GM12878 (cell line): Measurements from ENCODE around the gene MAP3K10.

Experiments used
- BACH1 ChIP-seq: fragments of 450-650 bp; IDR thresholded peaks from 2 replicates; pipeline ENCODE4 v1.6.1; 2017; ENCODE audit warnings: mild to moderate bottlenecking, borderline replicate concordance
- POLR2A ChIP-seq: IDR thresholded peaks from 2 replicates; pipeline ENCODE4 v1.6.1; 2011; ENCODE audit warnings: low read depth, mild to moderate bottlenecking, low read length
- SMC3 ChIP-seq: IDR thresholded peaks from 2 replicates; pipeline ENCODE4 v1.6.1; 2011; ENCODE audit warnings: low read length, improper control_type of control experiment, borderline replicate concordance
- SREBF2 ChIP-seq: IDR thresholded peaks from 2 replicates; pipeline ENCODE4 v1.6.1; 2012; ENCODE audit warnings: mild to moderate bottlenecking, low read length
- TF ChIP-seq, protein P1 (sequence below): IDR thresholded peaks from 2 replicates; pipeline ENCODE4 v1.6.1; 2012; ENCODE audit warnings: low read length, inconsistent platforms
- TF ChIP-seq, protein P2 (sequence below): IDR thresholded peaks from 2 replicates; pipeline ENCODE4 v1.6.1; 2012; ENCODE audit warnings: low read depth, low read length, improper control_type of control experiment
- TF ChIP-seq, protein P3 (sequence below): fragments of 450-650 bp; IDR thresholded peaks from 2 replicates; pipeline ENCODE4 v1.6.1; 2017; ENCODE audit warnings: mild to moderate bottlenecking, low read depth, inconsistent platforms; ENCODE audit not compliant: poor library complexity, severe bottlenecking

DNA sequence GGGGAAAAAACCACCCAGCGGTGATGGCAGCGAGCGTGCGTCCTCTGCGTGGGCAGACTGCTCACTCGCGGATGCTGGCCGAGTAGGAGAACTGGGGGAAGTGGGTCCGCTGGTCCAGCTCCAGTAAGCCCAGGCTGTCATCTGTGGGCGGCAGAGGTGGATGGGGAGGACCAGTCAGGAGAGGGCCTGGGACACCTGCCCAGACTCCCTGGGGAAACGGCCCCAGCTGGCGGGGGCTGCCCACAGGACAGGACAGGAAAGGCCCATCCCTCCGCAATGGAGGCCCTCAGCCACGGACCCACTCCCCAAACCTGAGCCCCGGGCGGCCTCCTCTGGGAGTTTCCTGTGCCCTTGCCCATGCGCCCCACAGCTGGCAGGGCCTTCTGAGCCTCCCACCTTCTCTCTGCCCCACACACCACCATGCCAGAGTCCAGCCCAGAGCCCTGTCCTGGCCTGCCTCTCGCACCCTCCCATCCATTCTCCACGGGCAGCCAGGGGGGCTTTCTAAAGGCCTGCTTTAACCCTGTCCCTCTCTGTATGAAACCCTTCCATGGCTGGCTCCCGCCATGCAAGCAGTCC, 42.7 kb downstream of the MAP3K10 start:
- TF ChIP-seq, protein P1, sequence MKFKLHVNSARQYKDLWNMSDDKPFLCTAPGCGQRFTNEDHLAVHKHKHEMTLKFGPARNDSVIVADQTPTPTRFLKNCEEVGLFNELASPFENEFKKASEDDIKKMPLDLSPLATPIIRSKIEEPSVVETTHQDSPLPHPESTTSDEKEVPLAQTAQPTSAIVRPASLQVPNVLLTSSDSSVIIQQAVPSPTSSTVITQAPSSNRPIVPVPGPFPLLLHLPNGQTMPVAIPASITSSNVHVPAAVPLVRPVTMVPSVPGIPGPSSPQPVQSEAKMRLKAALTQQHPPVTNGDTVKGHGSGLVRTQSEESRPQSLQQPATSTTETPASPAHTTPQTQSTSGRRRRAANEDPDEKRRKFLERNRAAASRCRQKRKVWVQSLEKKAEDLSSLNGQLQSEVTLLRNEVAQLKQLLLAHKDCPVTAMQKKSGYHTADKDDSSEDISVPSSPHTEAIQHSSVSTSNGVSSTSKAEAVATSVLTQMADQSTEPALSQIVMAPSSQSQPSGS: no peak
- TF ChIP-seq SREBF2 (no peak), SMC3 (no peak), POLR2A (no peak), BACH1 (no peak)
- TF ChIP-seq, protein P2, sequence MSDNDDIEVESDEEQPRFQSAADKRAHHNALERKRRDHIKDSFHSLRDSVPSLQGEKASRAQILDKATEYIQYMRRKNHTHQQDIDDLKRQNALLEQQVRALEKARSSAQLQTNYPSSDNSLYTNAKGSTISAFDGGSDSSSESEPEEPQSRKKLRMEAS: no peak
- TF ChIP-seq, protein P3, sequence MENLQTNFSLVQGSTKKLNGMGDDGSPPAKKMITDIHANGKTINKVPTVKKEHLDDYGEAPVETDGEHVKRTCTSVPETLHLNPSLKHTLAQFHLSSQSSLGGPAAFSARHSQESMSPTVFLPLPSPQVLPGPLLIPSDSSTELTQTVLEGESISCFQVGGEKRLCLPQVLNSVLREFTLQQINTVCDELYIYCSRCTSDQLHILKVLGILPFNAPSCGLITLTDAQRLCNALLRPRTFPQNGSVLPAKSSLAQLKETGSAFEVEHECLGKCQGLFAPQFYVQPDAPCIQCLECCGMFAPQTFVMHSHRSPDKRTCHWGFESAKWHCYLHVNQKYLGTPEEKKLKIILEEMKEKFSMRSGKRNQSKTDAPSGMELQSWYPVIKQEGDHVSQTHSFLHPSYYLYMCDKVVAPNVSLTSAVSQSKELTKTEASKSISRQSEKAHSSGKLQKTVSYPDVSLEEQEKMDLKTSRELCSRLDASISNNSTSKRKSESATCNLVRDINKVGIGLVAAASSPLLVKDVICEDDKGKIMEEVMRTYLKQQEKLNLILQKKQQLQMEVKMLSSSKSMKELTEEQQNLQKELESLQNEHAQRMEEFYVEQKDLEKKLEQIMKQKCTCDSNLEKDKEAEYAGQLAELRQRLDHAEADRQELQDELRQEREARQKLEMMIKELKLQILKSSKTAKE: no peak
